ENCODE data around the gene SSBP2. TPM values are rescaled to one million over a fixed set of nuclear protein-coding genes. Genes with fewer than 3 reads are reported as not detected.

SSBP2 gene
- 59.0 TPM for total RNA-seq

GRCh38 chr5:81751009-81751835, at the start of gene SSBP2:
TSS of gene SSBP2 (minus strand) at chr5:81751097. CDS start at chr5:81751042, 55 bp downstream.
- DNase-seq (ENCODE audit: low spot score), result peak; percentile 100

- DNase-seq (ENCODE audit: low spot score), result no peak
Observed at GRCh38 chr5:81795666-81796065, 44.8 kb upstream of the SSBP2 start.

GRCh38 chr5:81794226-81794625, 43.3 kb upstream of the SSBP2 start:
- DNase-seq (ENCODE audit: low spot score), result no peak

GRCh38 chr5:81790336-81790735, 39.4 kb upstream of the SSBP2 start:
- no peak for DNase-seq (ENCODE audit: low spot score)

- no peak for DNase-seq (ENCODE audit: low spot score)
Observed at GRCh38 chr5:81789033-81789432, 38.1 kb upstream of the SSBP2 start.

- no peak for DNase-seq (ENCODE audit: low spot score)
Observed at GRCh38 chr5:81788329-81788728, 37.4 kb upstream of the SSBP2 start.

- DNase-seq (ENCODE audit: low spot score), result peak; percentile 74
Observed at GRCh38 chr5:81787474-81788242, 36.8 kb upstream of the SSBP2 start.

GRCh38 chr5:81786991-81787390, 36.1 kb upstream of the SSBP2 start:
- DNase-seq (ENCODE audit: low spot score), result no peak

- no peak for DNase-seq (ENCODE audit: low spot score)
Observed at GRCh38 chr5:81786496-81786895, 35.6 kb upstream of the SSBP2 start.

GRCh38 chr5:81785322-81785721, 34.4 kb upstream of the SSBP2 start:
- DNase-seq (ENCODE audit: low spot score), result no peak

GRCh38 chr5:81783401-81783800, 32.5 kb upstream of the SSBP2 start:
- DNase-seq (ENCODE audit: low spot score), result no peak

- no peak for DNase-seq (ENCODE audit: low spot score)
Observed at GRCh38 chr5:81782811-81783210, 31.9 kb upstream of the SSBP2 start.

- DNase-seq (ENCODE audit: low spot score), result no peak
Observed at GRCh38 chr5:81779916-81780266, 29.0 kb upstream of the SSBP2 start.

GRCh38 chr5:81779125-81779915, 28.4 kb upstream of the SSBP2 start:
- DNase-seq (ENCODE audit: low spot score), result peak; percentile 69

GRCh38 chr5:81778642-81779041, 27.7 kb upstream of the SSBP2 start:
- no peak for DNase-seq (ENCODE audit: low spot score)

- no peak for DNase-seq (ENCODE audit: low spot score)
Observed at GRCh38 chr5:81776258-81776657, 25.4 kb upstream of the SSBP2 start.

- DNase-seq (ENCODE audit: low spot score), result no peak
Observed at GRCh38 chr5:81774374-81774773, 23.5 kb upstream of the SSBP2 start.

- no peak for DNase-seq (ENCODE audit: low spot score)
Observed at GRCh38 chr5:81773574-81773973, 22.7 kb upstream of the SSBP2 start.

- DNase-seq (ENCODE audit: low spot score), result no peak
Observed at GRCh38 chr5:81773161-81773560, 22.3 kb upstream of the SSBP2 start.

GRCh38 chr5:81772488-81772887, 21.6 kb upstream of the SSBP2 start:
- DNase-seq (ENCODE audit: low spot score), result no peak

- no peak for DNase-seq (ENCODE audit: low spot score)
Observed at GRCh38 chr5:81768935-81769452, 18.1 kb upstream of the SSBP2 start.

GRCh38 chr5:81767938-81768337, 17.0 kb upstream of the SSBP2 start:
- DNase-seq (ENCODE audit: low spot score), result no peak
